ENCODE measurements around the gene SRPRB. TPM values are rescaled to one million over a fixed set of nuclear protein-coding genes. Genes with fewer than 3 reads are reported as not detected.

SRPRB gene
- total RNA-seq, 1 experiment from 2014 or later = 61.0 TPM

- ATAC-seq (no peak), DNase-seq (ENCODE audit: low read depth, low spot score) (no peak)
- H3K79me2 ChIP-seq (ENCODE audit: insufficient read depth, low read length) = no peaks in the 10 kb centered on the region
- no peak overlapping the region for H2AFZ ChIP-seq (ENCODE audit: low read depth, low read length, poor library complexity, severe bottlenecking)
- no peaks in the 10 kb centered on the region for H3K9me2 ChIP-seq (ENCODE audit: insufficient read depth)
- H3K27me3 ChIP-seq (ENCODE audit: insufficient read depth, low read length) = no peaks in the 10 kb centered on the region
- no peaks in the 10 kb centered on the region for H3K36me3 ChIP-seq (ENCODE audit: control insufficient read depth in 1 of 2, insufficient read depth in 2 of 2, low read length in 2 of 2)
- H3K9ac ChIP-seq (ENCODE audit: low read length) = no peak overlapping the region
- no peaks in the 10 kb centered on the region for H3K9me3 ChIP-seq (ENCODE audit: control insufficient read depth in 1 of 2, insufficient read depth in 1 of 2, low read depth in 1 of 2, low read length in 2 of 2)
- no peaks in the 10 kb centered on the region for H3K4me1 ChIP-seq (ENCODE audit: control insufficient read depth in 1 of 2, insufficient read depth in 2 of 2, low read length in 2 of 2)
- intact Hi-C loops (cut with micrococcal nuclease) = no loop called here
- ChIA-PET CTCF (no interaction called here), RAD21 (ENCODE audit: low non-redundant PET in 1 of 2, low total read pairs in 2 of 2, uncharacterized antibody in 2 of 2, unreplicated experiment in 2 of 2) (no interaction called here), POLR2A (no interaction called here)
- H3K4me2 ChIP-seq (ENCODE audit: low read length) = no peak overlapping the region
- no peak overlapping the region for H3K4me3 ChIP-seq (replicated peaks in 1 of 2; ENCODE audit: low read depth in 1 of 2, low read length in 2 of 2)
- TF ChIP-seq SP1 (IDR thresholded peaks at IDR 0.05; ENCODE audit: low read depth) (no peak), POLR2A (IDR thresholded peaks at IDR 0.05; ENCODE audit: borderline replicate concordance, extremely low read depth, insufficient read depth, insufficient read length) (no peak), SIN3A (IDR thresholded peaks at IDR 0.05; ENCODE audit: low read depth) (no peak), CEBPB (IDR thresholded peaks at IDR 0.05; ENCODE audit: low read depth) (no peak), EZH2phosphoT487 (IDR thresholded peaks at IDR 0.05; ENCODE audit: borderline replicate concordance) (no peak), RAD21 (IDR thresholded peaks at IDR 0.05; ENCODE audit: low read depth) (no peak), ZNF274 (IDR thresholded peaks at IDR 0.05; ENCODE audit: low read depth, low read length) (no peak), JUND (IDR thresholded peaks at IDR 0.05) (no peak), FOSL1 (IDR thresholded peaks at IDR 0.05; ENCODE audit: low read depth) (no peak), SRF (IDR thresholded peaks at IDR 0.05; ENCODE audit: low read depth) (no peak), REST (IDR thresholded peaks at IDR 0.05; ENCODE audit: low read depth) (no peak), EGR1 (IDR thresholded peaks at IDR 0.05; ENCODE audit: low read depth) (no peak), CTCF (IDR thresholded peaks at IDR 0.05 in 2 of 3, conservative IDR thresholded peaks at IDR 0.05 in 1 of 3; ENCODE audit: borderline replicate concordance in 1 of 3, insufficient read depth in 1 of 3, low read depth in 2 of 3, low read length in 2 of 3) (no peak), ELF1 (IDR thresholded peaks at IDR 0.05; ENCODE audit: borderline replicate concordance, low read depth) (no peak), EZH2 (IDR thresholded peaks at IDR 0.05) (no peak), CBX3 (IDR thresholded peaks at IDR 0.05; ENCODE audit: low read depth) (no peak)
- BruUV-seq (replicated peaks) = no TSS peak
- no peak overlapping the region for H3K27ac ChIP-seq (ENCODE audit: low read depth, low read length)
- H4K20me1 ChIP-seq (ENCODE audit: insufficient read depth) = no peaks in the 10 kb centered on the region
Observed at GRCh38 chr3:133862161-133862560, 56.5 kb downstream of the SRPRB start.
